Adrenal gland (tissue), 5 donors: ENCODE measurements around the gene PDK4.

Source experiments
- POLR2A ChIP-seq, 2 donors: fragments of 450-650 bp; IDR thresholded peaks; one replicate each; pipeline ENCODE4 v1.6.1; 2017; ENCODE audit warnings: antibody characterized with exemption in 2 of 2, mild to moderate bottlenecking in 2 of 2, moderate library complexity in 1 of 2
- TF ChIP-seq, protein P1 (sequence below), 6 experiments: fragments of 450-650 bp in 4 of 6; fragments of 200-600 bp in 2 of 6; sonication (generic) in 1 of 6; IDR thresholded peaks; 1 replicate in 5 of 6; 2 replicates in 1 of 6; pipeline versions ENCODE4 v1.5.1 to v1.8.0; 2016 to 2021; ENCODE audit warnings: antibody characterized with exemption in 6 of 6, mild to moderate bottlenecking in 2 of 6, moderate library complexity in 1 of 6
- donor health status: DM: no; HTN: no; CAD: no.

DNA sequence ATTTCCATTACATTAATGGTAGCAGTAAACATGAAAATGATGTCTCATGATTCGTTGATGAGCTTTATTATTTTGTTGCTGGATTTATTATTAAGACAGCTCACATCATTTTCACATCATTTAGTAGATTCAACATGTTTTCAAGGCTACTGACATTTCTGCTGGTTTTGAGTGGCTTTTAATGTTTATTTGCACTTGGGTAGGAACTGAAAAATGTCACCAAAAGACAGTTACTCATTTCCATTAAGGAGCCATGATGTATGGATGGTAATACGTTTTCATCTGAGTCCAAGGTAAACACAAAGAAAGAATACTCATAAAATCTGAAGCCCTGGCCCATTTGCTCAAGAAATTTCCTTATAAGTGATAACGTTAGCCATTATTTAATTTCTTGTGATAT is 14.8 kb downstream of the PDK4 start:
- no peak for TF ChIP-seq POLR2A (IDR thresholded peaks at IDR 0.05)
- TF ChIP-seq, protein P1, sequence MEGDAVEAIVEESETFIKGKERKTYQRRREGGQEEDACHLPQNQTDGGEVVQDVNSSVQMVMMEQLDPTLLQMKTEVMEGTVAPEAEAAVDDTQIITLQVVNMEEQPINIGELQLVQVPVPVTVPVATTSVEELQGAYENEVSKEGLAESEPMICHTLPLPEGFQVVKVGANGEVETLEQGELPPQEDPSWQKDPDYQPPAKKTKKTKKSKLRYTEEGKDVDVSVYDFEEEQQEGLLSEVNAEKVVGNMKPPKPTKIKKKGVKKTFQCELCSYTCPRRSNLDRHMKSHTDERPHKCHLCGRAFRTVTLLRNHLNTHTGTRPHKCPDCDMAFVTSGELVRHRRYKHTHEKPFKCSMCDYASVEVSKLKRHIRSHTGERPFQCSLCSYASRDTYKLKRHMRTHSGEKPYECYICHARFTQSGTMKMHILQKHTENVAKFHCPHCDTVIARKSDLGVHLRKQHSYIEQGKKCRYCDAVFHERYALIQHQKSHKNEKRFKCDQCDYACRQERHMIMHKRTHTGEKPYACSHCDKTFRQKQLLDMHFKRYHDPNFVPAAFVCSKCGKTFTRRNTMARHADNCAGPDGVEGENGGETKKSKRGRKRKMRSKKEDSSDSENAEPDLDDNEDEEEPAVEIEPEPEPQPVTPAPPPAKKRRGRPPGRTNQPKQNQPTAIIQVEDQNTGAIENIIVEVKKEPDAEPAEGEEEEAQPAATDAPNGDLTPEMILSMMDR (IDR thresholded peaks at IDR 0.05): no peak
